ENCODE results near the gene CDC14A. TPM values are rescaled to one million over a fixed set of nuclear protein-coding genes. Genes with fewer than 3 reads are reported as not detected.
"Not testable (repeated sequence)": the region's sequence is repeated elsewhere in the genome, so short reads cannot be mapped to it uniquely, and the experiment has no call there.

The CDC14A gene
- total RNA-seq, 1 experiment from 2014 or later = 6.6 TPM

- intact Hi-C loops (cut with micrococcal nuclease; ENCODE audit: unreplicated experiment) = no loop called here
- no peak for DNase-seq (ENCODE audit: low read depth, low spot score)
- no peak overlapping the region for H3K27ac ChIP-seq (ENCODE audit: low read length)
- ChIA-PET POLR2A (no interaction called here), CTCF (no interaction called here)
- no peak overlapping the region for H3K4me3 ChIP-seq (ENCODE audit: low read depth in 2 of 2, low read length in 2 of 2)
- H3K27me3 ChIP-seq (ENCODE audit: control insufficient read depth, insufficient read depth, low read length) = no peaks in the 10 kb centered on the region
- ATAC-seq = no peak
- H3K4me1 ChIP-seq (ENCODE audit: control insufficient read depth, insufficient read depth, low read length) = no peaks in the 10 kb centered on the region
- no peaks in the 10 kb centered on the region for H3K9me3 ChIP-seq (ENCODE audit: control insufficient read depth, insufficient read depth, low read depth, low read length)
- no peaks in the 10 kb centered on the region for H3K36me3 ChIP-seq (ENCODE audit: control insufficient read depth, insufficient read depth, low read length)
- TF ChIP-seq CTCF (IDR thresholded peaks at IDR 0.05) (no peak), SIN3A (IDR thresholded peaks at IDR 0.05; ENCODE audit: borderline replicate concordance, insufficient read depth, low read depth, low read length) (no peak), POLR2AphosphoS5 (IDR thresholded peaks at IDR 0.05; ENCODE audit: low read depth, low read length) (no peak), REST (IDR thresholded peaks at IDR 0.05; ENCODE audit: insufficient read depth in 1 of 2, low read depth in 2 of 2, low read length in 1 of 2) (no peak), TCF7L2 (IDR thresholded peaks at IDR 0.05; ENCODE audit: low read depth, low read length) (no peak)
- in situ Hi-C loops (cut with HindIII; ENCODE audit: low pct_unique_long_range_greater_than_20kb, low sequenced_read_pairs) = no loop called here
- no TSS peak for BruUV-seq (replicated peaks)
Observed at GRCh38 chr1:100323419-100324106, 28.7 kb upstream of the CDC14A start.

GRCh38 chr1:100325415-100326324 lies 26.6 kb upstream of the CDC14A start:
- intact Hi-C loops (cut with micrococcal nuclease; ENCODE audit: unreplicated experiment) = no loop called here
- DNase-seq (ENCODE audit: low read depth, low spot score) (no peak), ATAC-seq (no peak)
- Histone ChIP-seq H3K36me3 (ENCODE audit: control insufficient read depth, insufficient read depth, low read length) (no peaks in the 10 kb centered on the region), H3K4me3 (ENCODE audit: low read depth in 2 of 2, low read length in 2 of 2) (no peak overlapping the region), H3K27ac (ENCODE audit: low read length) (no peak overlapping the region), H3K4me1 (ENCODE audit: control insufficient read depth, insufficient read depth, low read length) (no peaks in the 10 kb centered on the region), H3K9me3 (ENCODE audit: control insufficient read depth, insufficient read depth, low read depth, low read length) (no peaks in the 10 kb centered on the region), H3K27me3 (ENCODE audit: control insufficient read depth, insufficient read depth, low read length) (no peaks in the 10 kb centered on the region)
- TF ChIP-seq SIN3A (IDR thresholded peaks at IDR 0.05; ENCODE audit: borderline replicate concordance, insufficient read depth, low read depth, low read length) (no peak), TCF7L2 (IDR thresholded peaks at IDR 0.05; ENCODE audit: low read depth, low read length) (no peak), POLR2AphosphoS5 (IDR thresholded peaks at IDR 0.05; ENCODE audit: low read depth, low read length) (no peak), CTCF (IDR thresholded peaks at IDR 0.05) (no peak), REST (IDR thresholded peaks at IDR 0.05; ENCODE audit: insufficient read depth in 1 of 2, low read depth in 2 of 2, low read length in 1 of 2) (no peak)
- in situ Hi-C loops (cut with HindIII; ENCODE audit: low pct_unique_long_range_greater_than_20kb, low sequenced_read_pairs) = no loop called here
- ChIA-PET CTCF (no interaction called here), POLR2A (no interaction called here)
- BruUV-seq (replicated peaks) = no TSS peak

GRCh38 chr1:100326325-100326670 lies 26.0 kb upstream of the CDC14A start:
- H3K27me3 ChIP-seq (ENCODE audit: control insufficient read depth, insufficient read depth, low read length); H3K4me3 ChIP-seq (ENCODE audit: low read depth in 2 of 2, low read length in 2 of 2); H3K9me3 ChIP-seq (ENCODE audit: control insufficient read depth, insufficient read depth, low read depth, low read length); H3K27ac ChIP-seq (ENCODE audit: low read length); H3K4me1 ChIP-seq (ENCODE audit: control insufficient read depth, insufficient read depth, low read length); ATAC-seq; CTCF ChIA-PET; H3K36me3 ChIP-seq (ENCODE audit: control insufficient read depth, insufficient read depth, low read length); in situ Hi-C loops (cut with HindIII; ENCODE audit: low pct_unique_long_range_greater_than_20kb, low sequenced_read_pairs); intact Hi-C loops (cut with micrococcal nuclease; ENCODE audit: unreplicated experiment); DNase-seq (ENCODE audit: low read depth, low spot score); POLR2A ChIA-PET; BruUV-seq (replicated peaks): not testable (repeated sequence)
